Medulla oblongata (tissue), 1 donor: ENCODE data around the gene CD163.
"Not testable (repeated sequence)": the region's sequence is repeated elsewhere in the genome, so short reads cannot be mapped to it uniquely, and the experiment has no call there.

Experiments used
- DNase-seq: peaks from one replicate; pipeline ENCODE4 v3.0.0-alpha.2; 2015; ENCODE audit errors: extremely low spot score

Gene CD163

GRCh38 chr12:7450667-7451066, 52.9 kb downstream of the CD163 start:
- DNase-seq = no peak

GRCh38 chr12:7448099-7448498, 55.5 kb downstream of the CD163 start:
- DNase-seq = no peak

- no peak for DNase-seq
These were observed 59.0 kb downstream of the CD163 start for GRCh38 chr12:7444537-7444936.

- DNase-seq = no peak
These were observed 59.5 kb downstream of the CD163 start, which contains the start of gene CD163L1 for GRCh38 chr12:7444076-7444475. Gene CD163L1, minus strand, starts transcription at chr12:7444153. Its CDS starts 26 bp downstream, at chr12:7444127.

GRCh38 chr12:7441216-7441615, 62.4 kb downstream of the CD163 start:
- DNase-seq = no peak

- DNase-seq = no peak
These were observed 63.7 kb downstream of the CD163 start for GRCh38 chr12:7439579-7440505.

GRCh38 chr12:7438291-7438995, 65.1 kb downstream of the CD163 start:
- not testable (repeated sequence) for DNase-seq

GRCh38 chr12:7437494-7437893, 66.1 kb downstream of the CD163 start:
- DNase-seq = not testable (repeated sequence)

GRCh38 chr12:7434670-7435069, 68.9 kb downstream of the CD163 start:
- no peak for DNase-seq

- no peak for DNase-seq
These were observed 70.2 kb downstream of the CD163 start for GRCh38 chr12:7433276-7433822.

- no peak for DNase-seq
These were observed 71.4 kb downstream of the CD163 start for GRCh38 chr12:7431993-7432685.
